Kidney (tissue), 14 donors: ENCODE measurements around the gene CHPF. TPM values are rescaled to one million over a fixed set of nuclear protein-coding genes. Genes with fewer than 3 reads are reported as not detected.

Experiments
- DNase-seq, 5 donors: peaks; one replicate each; pipeline ENCODE4 v3.0.0-alpha.2; 2013 to 2020
- FAIRE-seq: peaks from 2 replicates; lab custom pipeline; 2012; peaks lifted over from hg19 to GRCh38; lab: Jason Lieb, UNC
- H3K27ac ChIP-seq, 2 donors: one replicate each; pipeline ENCODE4 v1.7.0; 2013; ENCODE audit warnings: low read depth in 2 of 2, low read length in 2 of 2, inconsistent platforms in 1 of 2
- H3K27me3 ChIP-seq: one replicate; pipeline ENCODE4 v1.7.1; 2013; ENCODE audit warnings: low read length, inconsistent platforms; ENCODE audit not compliant: control insufficient read depth, insufficient read depth
- H3K36me3 ChIP-seq, 3 donors: one replicate each; pipeline versions ENCODE4 v1.7.0 to v1.7.1; 2013; ENCODE audit warnings: low read length in 3 of 3, control low read depth in 1 of 3, inconsistent platforms in 1 of 3; ENCODE audit not compliant: insufficient read depth in 3 of 3, control insufficient read depth in 2 of 3
- H3K4me1 ChIP-seq, 3 donors: one replicate each; pipeline versions ENCODE4 v1.7.0 to v1.7.1; 2013; ENCODE audit warnings: low read length in 3 of 3, inconsistent platforms in 1 of 3, low read depth in 1 of 3; ENCODE audit not compliant: control insufficient read depth in 2 of 3, insufficient read depth in 2 of 3
- H3K4me3 ChIP-seq, 3 donors: one replicate each; pipeline versions ENCODE4 v1.7.0 to v1.8.1; 2013; ENCODE audit warnings: low read length in 3 of 3, control low read depth in 1 of 3, inconsistent platforms in 1 of 3
- H3K9ac ChIP-seq, 3 donors: one replicate each; pipeline versions ENCODE4 v1.7.0 to v1.7.1; 2013; ENCODE audit warnings: low read length in 3 of 3, control low read depth in 1 of 3, inconsistent platforms in 1 of 3
- H3K9me3 ChIP-seq, 3 donors: one replicate each; pipeline versions ENCODE4 v1.7.0 to v1.7.1; 2013; ENCODE audit warnings: low read length in 3 of 3, control low read depth in 1 of 3, inconsistent platforms in 1 of 3; ENCODE audit not compliant: control insufficient read depth in 2 of 3, insufficient read depth in 1 of 3
- intact Hi-C: fragments of 100-400 bp; cut with DNase I; formaldehyde crosslinking; loops from one replicate; pipeline ENCODE4 v1.11.1; 2022
- polyA plus RNA-seq: library from polyadenylated mRNA; stranded (reverse); fragments of 350-450 nt; fragmentation: Illumina TruSeq; extraction: RNeasy Lipid Tissue Mini Kit (QIAGEN cat#74804); gene quantifications from one replicate; pipeline ENCODE4 v1.2.3, GENCODE V29; 2014; ENCODE audit warnings: low read depth, low replicate concordance; ENCODE audit not compliant: insufficient read depth
- total RNA-seq: library from RNA; stranded (reverse); fragmentation: NEBNext Ultra II Directional; extraction: Animal tissue kit (Norgen Biotek cat#: 25700); gene quantifications from one replicate; pipeline ENCODE4 v1.2.1, GENCODE V29; 2021
- TF ChIP-seq, protein P1 (sequence below): IDR thresholded peaks from 3 replicates; pipeline ENCODE4 v1.5.1; 2012; ENCODE audit warnings: mild to moderate bottlenecking, moderate library complexity, borderline replicate concordance; ENCODE audit not compliant: insufficient read depth; ENCODE audit errors: extremely low read depth
- donor health status: control.
- donor health status: control.
- donor health status: control.
- donor health status: control.
- donor health status: control.
- donor health status: DM: yes; HTN: yes; CAD: no.
- donor health status: Normal renal cell carcinoma (clear cell type).

The CHPF gene
- total and polyA plus RNA-seq, 2 donors from 2014 or later, result 57.3 to 59.5 TPM

DNA sequence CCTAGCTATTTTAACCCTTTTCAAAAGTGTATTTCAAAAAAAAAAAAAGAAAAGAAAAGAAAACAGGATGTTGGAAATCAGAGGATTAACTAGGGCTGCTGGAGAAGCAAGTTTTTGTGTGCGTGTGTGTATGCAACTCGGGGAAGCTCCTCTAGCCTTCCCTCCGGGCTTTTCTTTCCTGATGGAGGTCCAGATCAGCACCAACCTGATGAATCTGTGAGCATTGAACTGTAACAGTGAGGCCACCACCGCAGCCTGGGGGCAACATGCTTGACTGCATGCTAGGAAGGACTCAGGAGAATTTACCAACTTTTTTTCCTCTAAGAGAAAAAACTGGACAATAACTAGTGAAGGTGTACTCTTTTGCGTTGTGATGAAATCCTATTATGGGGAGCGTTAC is 25.4 kb upstream of the CHPF start:
- Histone ChIP-seq H3K9ac (no peak overlapping the region), H3K4me3 (no peak overlapping the region), H3K27me3 (no peaks in the 10 kb centered on the region), H3K36me3 (peaks cover 0 to 4% (median 3%) of the 10 kb centered on the region in 3 donors), H3K4me1 (peaks cover 0 to 11% (median 10%) of the 10 kb centered on the region in 3 donors), H3K27ac (no peak overlapping the region), H3K9me3 (no peaks in the 10 kb centered on the region)
- TF ChIP-seq, protein P1, sequence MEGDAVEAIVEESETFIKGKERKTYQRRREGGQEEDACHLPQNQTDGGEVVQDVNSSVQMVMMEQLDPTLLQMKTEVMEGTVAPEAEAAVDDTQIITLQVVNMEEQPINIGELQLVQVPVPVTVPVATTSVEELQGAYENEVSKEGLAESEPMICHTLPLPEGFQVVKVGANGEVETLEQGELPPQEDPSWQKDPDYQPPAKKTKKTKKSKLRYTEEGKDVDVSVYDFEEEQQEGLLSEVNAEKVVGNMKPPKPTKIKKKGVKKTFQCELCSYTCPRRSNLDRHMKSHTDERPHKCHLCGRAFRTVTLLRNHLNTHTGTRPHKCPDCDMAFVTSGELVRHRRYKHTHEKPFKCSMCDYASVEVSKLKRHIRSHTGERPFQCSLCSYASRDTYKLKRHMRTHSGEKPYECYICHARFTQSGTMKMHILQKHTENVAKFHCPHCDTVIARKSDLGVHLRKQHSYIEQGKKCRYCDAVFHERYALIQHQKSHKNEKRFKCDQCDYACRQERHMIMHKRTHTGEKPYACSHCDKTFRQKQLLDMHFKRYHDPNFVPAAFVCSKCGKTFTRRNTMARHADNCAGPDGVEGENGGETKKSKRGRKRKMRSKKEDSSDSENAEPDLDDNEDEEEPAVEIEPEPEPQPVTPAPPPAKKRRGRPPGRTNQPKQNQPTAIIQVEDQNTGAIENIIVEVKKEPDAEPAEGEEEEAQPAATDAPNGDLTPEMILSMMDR, result no peak
- peak in 3 of 5 donors; percentile 34 to 56 (median 55) for DNase-seq
- FAIRE-seq, result no peak
- intact Hi-C loops, result no loop called here

DNA sequence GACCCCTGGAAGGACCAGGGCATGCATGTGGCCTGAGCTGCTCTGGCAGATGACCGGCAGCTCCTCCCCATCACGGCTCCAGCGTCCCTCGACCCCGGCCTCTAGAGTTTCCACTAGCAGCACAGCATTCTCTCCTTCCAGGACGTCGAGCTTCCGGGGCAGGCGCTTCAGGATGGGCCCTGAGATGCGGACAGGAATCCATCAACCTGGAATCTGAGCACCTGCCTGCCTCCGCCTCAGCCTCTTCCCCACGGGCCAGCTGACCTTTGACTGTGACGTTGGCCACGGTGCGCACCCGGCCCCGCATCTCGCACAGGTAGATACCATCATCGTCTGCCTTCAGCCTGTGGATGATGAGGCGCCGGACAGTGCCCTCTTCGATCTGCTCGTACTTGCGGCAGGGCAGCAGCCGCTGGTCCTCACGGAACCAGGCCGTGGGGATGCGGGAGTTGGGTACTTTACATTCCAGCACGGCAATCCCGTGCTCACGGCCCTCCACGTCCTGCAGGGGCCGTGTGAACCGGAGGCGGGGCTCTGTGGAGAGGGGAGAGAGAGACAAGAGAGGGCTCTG is 24.3 kb upstream of the CHPF start:
- DNase-seq (peak in 1 of 5 donors; percentile 69), FAIRE-seq (no peak)
- H3K27ac ChIP-seq, result no peak overlapping the region

DNA sequence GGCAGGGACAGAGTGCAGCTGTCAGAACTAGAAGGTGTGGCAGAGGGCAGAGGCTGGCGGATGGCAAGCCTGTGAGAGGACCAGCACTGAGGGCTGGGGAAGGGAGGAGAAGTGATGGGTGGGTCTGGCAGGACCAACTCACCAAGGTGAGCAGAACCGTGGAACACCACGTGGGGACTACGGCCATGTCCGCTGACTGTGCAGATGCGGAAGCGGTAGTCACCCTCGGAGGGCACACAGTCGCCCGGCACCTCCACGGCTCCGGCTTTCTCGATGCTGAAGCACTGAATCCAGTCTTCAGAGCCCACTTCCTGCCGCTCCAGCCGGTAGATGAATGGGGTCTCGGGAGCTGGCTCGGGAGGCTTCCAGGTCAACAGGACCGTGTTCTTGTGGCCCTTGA is 23.5 kb upstream of the CHPF start:
- FAIRE-seq (no peak), DNase-seq (peak in 1 of 5 donors; percentile 58)
- no peaks in the 10 kb centered on the region for H3K9me3 ChIP-seq
- H3K9ac ChIP-seq, result no peak overlapping the region
- H3K4me3 ChIP-seq, result no peak overlapping the region
- intact Hi-C loops, result no loop called here
- peaks cover 0 to 11% (median 10%) of the 10 kb centered on the region in 3 donors for H3K4me1 ChIP-seq
- H3K27ac ChIP-seq, result no peak overlapping the region
- TF ChIP-seq, protein P1, result no peak
- no peaks in the 10 kb centered on the region for H3K27me3 ChIP-seq
- H3K36me3 ChIP-seq, result peaks cover 6 to 12% (median 7%) of the 10 kb centered on the region in 3 donors

More for the DNA sequence above, 24.3 kb upstream of the CHPF start:
- Histone ChIP-seq H3K4me1 (peaks cover 0 to 11% (median 10%) of the 10 kb centered on the region in 3 donors), H3K9me3 (no peaks in the 10 kb centered on the region), H3K9ac (no peak overlapping the region), H3K36me3 (peaks cover 3 to 8% (median 7%) of the 10 kb centered on the region in 3 donors), H3K4me3 (no peak overlapping the region), H3K27me3 (no peaks in the 10 kb centered on the region)
- TF ChIP-seq, protein P1, result no peak
- intact Hi-C loops, result no loop called here
